SK-N-SH (cell line): ENCODE measurements around the gene ARHGAP15. TPM values are rescaled to one million over a fixed set of nuclear protein-coding genes. Genes with fewer than 3 reads are reported as not detected.

Experiments used
- CTCF ChIA-PET: fragments of 300-600, 350-600 bp; formaldehyde crosslinking; extraction: SDS; loops from one replicate; lab custom pipeline; 2021; lab: Yijun Ruan, JAX
- POLR2A ChIA-PET: fragments of 350-600 bp; sonication (Branson Sonifier 250); formaldehyde crosslinking; extraction: SDS; loops from one replicate; lab custom pipeline; 2020; ENCODE audit warnings: antibody characterized with exemption, inconsistent platforms; lab: Yijun Ruan, JAX
- DNase-seq: peaks from one replicate; pipeline ENCODE4 v3.0.0; 2012
- H2AFZ ChIP-seq: fragments of 200-600 bp; sonication (generic); 2 replicates; pipeline ENCODE4 v1.8.1; 2016; ENCODE audit warnings: antibody characterized with exemption, mild to moderate bottlenecking, low read depth
- H3F3A ChIP-seq: fragments of 200-600 bp; sonication (generic); replicated peaks from 2 replicates; pipeline ENCODE3; 2016; ENCODE audit warnings: antibody characterized with exemption, mild to moderate bottlenecking; ENCODE audit not compliant: insufficient read depth
- H3K27ac ChIP-seq, 2 experiments: fragments of 200-500 bp in 1 of 2; fragments of 200-600 bp in 1 of 2; sonication (Bioruptor generic) in 1 of 2; sonication (generic), shearing (Covaris generic) in 1 of 2; 2 replicates each; pipeline versions ENCODE4 v1.5.1 to v1.6.1; 2014 to 2016; ENCODE audit warnings: low read depth in 2 of 2, inconsistent platforms in 1 of 2, low read length in 1 of 2, mild to moderate bottlenecking in 1 of 2, mixed read lengths in 1 of 2
- H3K27me3 ChIP-seq: fragments of 200-600 bp; sonication (generic), shearing (Covaris generic); 2 replicates; pipeline ENCODE4 v1.6.1; 2016; ENCODE audit warnings: mixed run types; ENCODE audit not compliant: insufficient read depth
- H3K36me3 ChIP-seq, 2 experiments: fragments of 200-500 bp in 1 of 2; fragments of 200-600 bp in 1 of 2; sonication (Bioruptor generic) in 1 of 2; sonication (generic) in 1 of 2; replicated peaks in 1 of 2; 2 replicates each; pipeline versions ENCODE3 to v1.5.1; 2014 to 2016; ENCODE audit warnings: low read length in 1 of 2, mild to moderate bottlenecking in 1 of 2; ENCODE audit not compliant: insufficient read depth in 2 of 2, control insufficient read depth in 1 of 2
- H3K4me1 ChIP-seq, 2 experiments: fragments of 200-500 bp in 1 of 2; fragments of 200-600 bp in 1 of 2; sonication (Bioruptor generic) in 1 of 2; sonication (generic), shearing (Covaris generic) in 1 of 2; 2 replicates each; pipeline versions ENCODE4 v1.5.1 to v1.6.1; 2014 to 2016; ENCODE audit warnings: low read depth in 1 of 2, low read length in 1 of 2, mixed run types in 1 of 2; ENCODE audit not compliant: insufficient read depth in 2 of 2, control insufficient read depth in 1 of 2
- H3K4me2 ChIP-seq: fragments of 200-600 bp; sonication (generic), shearing (Covaris generic); 2 replicates; pipeline ENCODE4 v1.6.1; 2017; ENCODE audit warnings: mixed run types
- H3K4me3 ChIP-seq, 2 experiments: fragments of 200-500 bp in 1 of 2; fragments of 200-600 bp in 1 of 2; sonication (Bioruptor generic) in 1 of 2; sonication (generic), shearing (Covaris generic) in 1 of 2; 2 replicates each; pipeline versions ENCODE4 v1.5.1 to v1.8.1; 2014 to 2016; ENCODE audit warnings: low read depth in 2 of 2, inconsistent platforms in 1 of 2, low read length in 1 of 2, mild to moderate bottlenecking in 1 of 2, mixed read lengths in 1 of 2, moderate library complexity in 1 of 2
- H3K79me2 ChIP-seq: fragments of 200-600 bp; sonication (generic); 2 replicates; pipeline ENCODE4 v1.8.1; 2017; ENCODE audit warnings: mild to moderate bottlenecking; ENCODE audit not compliant: insufficient read depth
- H3K9ac ChIP-seq: fragments of 200-600 bp; sonication (generic); 2 replicates; pipeline ENCODE4 v1.6.1; 2017; ENCODE audit warnings: mixed run types
- H3K9me2 ChIP-seq: fragments of 200-600 bp; sonication (generic); 2 replicates; pipeline ENCODE4 v1.6.1; 2017; ENCODE audit warnings: mixed run types
- H3K9me3 ChIP-seq: fragments of 200-600 bp; sonication (generic); 2 replicates; pipeline ENCODE4 v1.6.1; 2017; ENCODE audit warnings: mixed run types, mild to moderate bottlenecking, moderate library complexity
- H4K20me1 ChIP-seq: fragments of 200-600 bp; sonication (generic); 2 replicates; pipeline ENCODE4 v1.6.1; 2017; ENCODE audit warnings: mild to moderate bottlenecking, mixed run types; ENCODE audit not compliant: insufficient read depth
- FOSL2 ChIP-seq: IDR thresholded peaks from 2 replicates; pipeline ENCODE4 v1.4.0; 2012; ENCODE audit warnings: low read depth, mild to moderate bottlenecking, moderate library complexity, borderline replicate concordance
- GATA2 ChIP-seq: sonication (generic); formaldehyde crosslinking; IDR thresholded peaks from 2 replicates; pipeline ENCODE4 v1.5.0; 2020; ENCODE audit warnings: mild to moderate bottlenecking, missing genetic modification reagents
- MEF2A ChIP-seq: IDR thresholded peaks from 2 replicates; pipeline ENCODE4 v1.4.0; 2012; ENCODE audit warnings: low read depth, borderline replicate concordance
- NFIC ChIP-seq: IDR thresholded peaks from 2 replicates; pipeline ENCODE4 v1.4.0; 2012; ENCODE audit warnings: borderline replicate concordance
- RAD21 ChIP-seq: IDR thresholded peaks from 2 replicates; pipeline ENCODE4 v1.6.1; 2012; ENCODE audit warnings: mild to moderate bottlenecking, low read length
- RFX5 ChIP-seq: IDR thresholded peaks from 2 replicates; pipeline ENCODE4 v1.6.1; 2012; ENCODE audit warnings: mild to moderate bottlenecking, improper control_type of control experiment, low read length
- SMC3 ChIP-seq: IDR thresholded peaks from 2 replicates; pipeline ENCODE4 v1.6.1; 2012; ENCODE audit warnings: low read depth, low read length, improper control_type of control experiment
- TAF1 ChIP-seq: IDR thresholded peaks from 2 replicates; pipeline ENCODE4 v1.6.1; 2012; ENCODE audit warnings: low read depth, mild to moderate bottlenecking, low read length, moderate library complexity, borderline replicate concordance
- USF2 ChIP-seq: fragments of 150-350 bp; IDR thresholded peaks from 2 replicates; pipeline ENCODE4 v1.6.1; 2017; ENCODE audit warnings: antibody characterized with exemption, low read length, low read depth, borderline replicate concordance
- YY1 ChIP-seq: IDR thresholded peaks from 2 replicates; pipeline ENCODE4 v1.4.0; 2012; ENCODE audit warnings: low read depth, mild to moderate bottlenecking
- ZBTB33 ChIP-seq: IDR thresholded peaks from 2 replicates; pipeline ENCODE4 v1.4.0; 2012; ENCODE audit warnings: low read depth, borderline replicate concordance
- WGBS: methylation state at CpG from one replicate; pipeline ENCODE4 v1.1.6; 2017; ENCODE audit warnings: low lambda C conversion rate; 5-methylcytosine and 5-hydroxymethylcytosine counted together
- polyA plus RNA-seq, 3 experiments: library from polyadenylated mRNA; depleted of rRNA; stranded (reverse); fragments of >200 nt; gene quantifications; 2 replicates each; pipeline ENCODE4 v1.2.3, GENCODE V29; 2012
- TF ChIP-seq, protein P1 (sequence below): IDR thresholded peaks from 2 replicates; pipeline ENCODE4; 2012

ARHGAP15 gene
- polyA plus RNA-seq, 1 of the 3 experiments (the other 2 are of a cell fraction), result not detected

DNA sequence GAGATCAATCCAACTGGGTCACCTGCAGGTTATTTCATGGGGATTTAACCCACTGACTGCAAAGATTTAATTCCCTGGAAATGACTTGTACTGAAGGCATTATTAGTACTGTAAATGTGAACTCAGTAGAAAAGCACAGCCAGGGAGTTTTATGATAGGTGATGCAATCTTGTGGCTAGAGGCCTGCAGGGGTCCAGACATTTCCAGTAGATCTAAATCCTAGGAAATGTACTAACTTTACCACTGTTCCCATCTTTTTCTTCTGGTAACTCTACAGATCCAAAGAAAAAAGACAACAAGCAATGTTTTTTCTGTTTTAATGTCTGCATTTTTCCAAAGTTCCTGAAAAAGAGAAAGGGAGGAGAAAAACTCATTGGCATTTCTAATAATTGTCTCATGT, 500.1 kb downstream of the ARHGAP15 start (continued):
- no peak for TF ChIP-seq ZBTB33
- TF ChIP-seq, protein P1, sequence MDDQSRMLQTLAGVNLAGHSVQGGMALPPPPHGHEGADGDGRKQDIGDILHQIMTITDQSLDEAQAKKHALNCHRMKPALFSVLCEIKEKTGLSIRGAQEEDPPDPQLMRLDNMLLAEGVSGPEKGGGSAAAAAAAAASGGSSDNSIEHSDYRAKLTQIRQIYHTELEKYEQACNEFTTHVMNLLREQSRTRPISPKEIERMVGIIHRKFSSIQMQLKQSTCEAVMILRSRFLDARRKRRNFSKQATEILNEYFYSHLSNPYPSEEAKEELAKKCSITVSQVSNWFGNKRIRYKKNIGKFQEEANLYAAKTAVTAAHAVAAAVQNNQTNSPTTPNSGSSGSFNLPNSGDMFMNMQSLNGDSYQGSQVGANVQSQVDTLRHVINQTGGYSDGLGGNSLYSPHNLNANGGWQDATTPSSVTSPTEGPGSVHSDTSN, result no peak

DNA sequence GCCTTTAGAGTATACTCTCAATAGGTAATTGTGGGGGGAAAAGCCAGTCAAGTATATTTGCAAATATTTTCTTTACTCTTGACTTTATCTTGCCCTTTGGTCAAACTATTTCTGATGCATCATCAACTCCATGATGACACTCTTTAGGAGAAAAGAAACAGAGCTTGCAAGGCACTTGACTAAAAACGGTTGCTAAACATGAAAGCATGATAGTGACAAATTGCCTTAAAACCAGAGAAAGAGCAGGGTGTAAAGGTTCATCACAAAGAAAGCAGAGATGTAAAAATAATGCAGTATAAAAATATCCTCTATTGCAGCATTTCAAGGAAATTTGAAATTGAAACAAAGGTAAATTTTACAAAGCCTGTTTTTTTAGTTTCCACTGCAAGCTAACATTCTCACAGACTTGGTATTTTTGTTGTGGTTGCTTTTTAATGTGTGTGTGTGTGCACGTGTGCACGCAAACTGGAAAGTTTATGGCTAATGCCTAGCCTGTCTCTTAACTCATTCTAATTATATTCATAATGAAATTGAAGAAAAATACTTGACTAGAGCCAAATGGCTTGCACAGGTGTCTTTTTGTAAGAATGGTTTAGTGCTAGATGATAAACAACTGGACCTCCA, 503.6 kb downstream of the ARHGAP15 start:
- no peaks in the 10 kb centered on the region for H3F3A ChIP-seq
- H3K36me3 ChIP-seq, result no peaks in the 10 kb centered on the region
- H4K20me1 ChIP-seq, result no peaks in the 10 kb centered on the region
- H3K9me3 ChIP-seq, result no peaks in the 10 kb centered on the region
- no peaks in the 10 kb centered on the region for H3K4me1 ChIP-seq
- CTCF ChIA-PET, result interaction anchor here (1.0 kb wide), 1 partner anchor 13 kb away, joined by 3 read pairs; no protein-coding TSS in a partner anchor
- POLR2A ChIA-PET, result no interaction called here
- TF ChIP-seq RAD21 (no peak), FOSL2 (no peak)
- H2AFZ ChIP-seq, result no peak overlapping the region
- H3K9me2 ChIP-seq, result no peaks in the 10 kb centered on the region
- H3K27ac ChIP-seq, result no peak overlapping the region
- 64% methylated on average over 3 of the region's 3 CpGs for WGBS
- no peaks in the 10 kb centered on the region for H3K79me2 ChIP-seq
- H3K27me3 ChIP-seq, result no peaks in the 10 kb centered on the region
- no peak overlapping the region for H3K4me2 ChIP-seq
- no peak overlapping the region for H3K4me3 ChIP-seq
- no peak for DNase-seq
- H3K9ac ChIP-seq, result no peak overlapping the region

- WGBS, result 27% methylated on average over 2 of the region's 2 CpGs
- Histone ChIP-seq H3K4me1 (no peaks in the 10 kb centered on the region), H4K20me1 (no peaks in the 10 kb centered on the region), H3K4me3 (no peak overlapping the region), H3K36me3 (no peaks in the 10 kb centered on the region), H3K4me2 (no peak overlapping the region), H2AFZ (no peak overlapping the region), H3K9ac (no peak overlapping the region), H3K79me2 (no peaks in the 10 kb centered on the region), H3F3A (no peaks in the 10 kb centered on the region), H3K9me3 (no peaks in the 10 kb centered on the region), H3K27ac (no peak overlapping the region), H3K27me3 (no peaks in the 10 kb centered on the region), H3K9me2 (no peaks in the 10 kb centered on the region)
- CTCF ChIA-PET, result interaction anchor here (1.0 kb wide), 1 partner anchor 12 kb away, joined by 3 read pairs; no protein-coding TSS in a partner anchor
- no peak for DNase-seq
- TF ChIP-seq NFIC (no peak), TAF1 (no peak), MEF2A (no peak), SMC3 (no peak), USF2 (no peak), GATA2 (no peak), RFX5 (no peak), YY1 (no peak)
- POLR2A ChIA-PET, result no interaction called here
These were observed 504.2 kb downstream of the ARHGAP15 start for GRCh38 chr2:143633419-143633818.
